ENCODE measurements around the gene UTP15. TPM values are rescaled to one million over a fixed set of nuclear protein-coding genes. Genes with fewer than 3 reads are reported as not detected.
A peak's percentile ranks its signal among the peaks of the same experiment; 100 is the strongest.

Gene UTP15
- polyA plus RNA-seq, 3 donors = 2.8 to 8.6 (median 2.8) TPM

DNA sequence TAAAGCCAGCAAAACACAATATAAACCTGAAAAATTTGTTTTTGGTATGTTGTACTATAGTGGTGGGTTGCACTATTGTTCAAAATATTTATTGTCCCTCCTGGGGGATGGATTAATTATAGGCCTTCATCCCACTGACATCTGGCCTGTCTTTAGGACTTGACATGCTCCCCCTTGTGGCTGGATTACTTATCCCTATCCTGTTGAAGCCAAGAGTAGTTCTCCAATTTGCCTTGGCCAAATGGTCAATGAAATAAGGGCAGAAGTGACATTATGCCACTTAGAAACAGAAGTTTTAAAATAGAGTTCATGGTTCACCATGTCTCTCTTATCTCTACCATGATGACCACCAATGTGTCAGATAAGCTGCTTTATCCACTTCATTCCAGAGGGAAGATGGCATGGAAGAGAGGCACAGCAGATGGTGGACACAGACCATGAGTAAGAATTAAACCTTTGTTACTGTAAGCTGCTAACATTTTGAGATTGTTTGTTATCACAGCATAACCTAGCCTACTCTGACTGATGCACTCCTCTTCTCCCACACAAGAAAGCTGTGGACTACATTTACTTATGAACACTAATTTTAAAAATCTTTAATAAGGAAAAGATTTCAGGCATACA lies 31.3 kb downstream of the UTP15 start:
- no peaks in the 10 kb centered on the region for H3K36me3 ChIP-seq (replicated peaks in 1 of 2; ENCODE audit: control insufficient read depth in 1 of 2, insufficient read depth in 2 of 2, low read length in 2 of 2)
- no peak overlapping the region for H3K9ac ChIP-seq (ENCODE audit: insufficient read depth, low read length, poor library complexity, severe bottlenecking)
- no peak overlapping the region for H3K27ac Mint-ChIP-seq
- H3K36me3 Mint-ChIP-seq = no peaks in the 10 kb centered on the region
- H3K9me3 Mint-ChIP-seq = peaks cover 0 to 11% (median 8%) of the 10 kb centered on the region in 7 donors
- no peak overlapping the region for H3K4me3 ChIP-seq (replicated peaks in 1 of 3; ENCODE audit: low read depth in 2 of 3, low read length in 3 of 3)
- H3K27ac ChIP-seq (ENCODE audit: low read depth in 1 of 2, low read length in 2 of 2) = no peak overlapping the region
- H3K4me1 ChIP-seq (ENCODE audit: control insufficient read depth in 1 of 2, insufficient read depth in 2 of 2, low read length in 2 of 2) = no peaks in the 10 kb centered on the region
- no peaks in the 10 kb centered on the region for H3K79me2 ChIP-seq (ENCODE audit: insufficient read depth, low read length)
- H3K4me3 Mint-ChIP-seq = no peak overlapping the region
- no peak overlapping the region for H3K4me2 ChIP-seq (replicated peaks; ENCODE audit: extremely low read depth, low read length, poor library complexity, severe bottlenecking)
- peaks cover 0 to 4% (median 3%) of the 10 kb centered on the region in 3 donors for H3K27me3 Mint-ChIP-seq (ENCODE audit: low read depth in 3 of 3)
- H3K27me3 ChIP-seq (ENCODE audit: control insufficient read depth in 2 of 2, insufficient read depth in 2 of 2, low read length in 2 of 2) = no peaks in the 10 kb centered on the region
- TF ChIP-seq, protein P1, sequence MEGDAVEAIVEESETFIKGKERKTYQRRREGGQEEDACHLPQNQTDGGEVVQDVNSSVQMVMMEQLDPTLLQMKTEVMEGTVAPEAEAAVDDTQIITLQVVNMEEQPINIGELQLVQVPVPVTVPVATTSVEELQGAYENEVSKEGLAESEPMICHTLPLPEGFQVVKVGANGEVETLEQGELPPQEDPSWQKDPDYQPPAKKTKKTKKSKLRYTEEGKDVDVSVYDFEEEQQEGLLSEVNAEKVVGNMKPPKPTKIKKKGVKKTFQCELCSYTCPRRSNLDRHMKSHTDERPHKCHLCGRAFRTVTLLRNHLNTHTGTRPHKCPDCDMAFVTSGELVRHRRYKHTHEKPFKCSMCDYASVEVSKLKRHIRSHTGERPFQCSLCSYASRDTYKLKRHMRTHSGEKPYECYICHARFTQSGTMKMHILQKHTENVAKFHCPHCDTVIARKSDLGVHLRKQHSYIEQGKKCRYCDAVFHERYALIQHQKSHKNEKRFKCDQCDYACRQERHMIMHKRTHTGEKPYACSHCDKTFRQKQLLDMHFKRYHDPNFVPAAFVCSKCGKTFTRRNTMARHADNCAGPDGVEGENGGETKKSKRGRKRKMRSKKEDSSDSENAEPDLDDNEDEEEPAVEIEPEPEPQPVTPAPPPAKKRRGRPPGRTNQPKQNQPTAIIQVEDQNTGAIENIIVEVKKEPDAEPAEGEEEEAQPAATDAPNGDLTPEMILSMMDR (IDR thresholded peaks at IDR 0.05) = peak; percentile 85
- H2AFZ ChIP-seq (ENCODE audit: insufficient read depth, low read depth, low read length, poor library complexity, severe bottlenecking) = no peak overlapping the region
- no peaks in the 10 kb centered on the region for H4K20me1 ChIP-seq (ENCODE audit: insufficient read depth, low read length)
- peaks cover 0 to 9% of the 10 kb centered on the region in 2 donors for H3K9me3 ChIP-seq (replicated peaks in 1 of 2; ENCODE audit: control insufficient read depth in 1 of 2, insufficient read depth in 1 of 2, low read length in 2 of 2)
- H3K4me1 Mint-ChIP-seq = no peaks in the 10 kb centered on the region
- intact Hi-C loops (cut with micrococcal nuclease) = no loop called here
- peak in 2 of 3 donors; percentile 32 to 33 for DNase-seq

DNA sequence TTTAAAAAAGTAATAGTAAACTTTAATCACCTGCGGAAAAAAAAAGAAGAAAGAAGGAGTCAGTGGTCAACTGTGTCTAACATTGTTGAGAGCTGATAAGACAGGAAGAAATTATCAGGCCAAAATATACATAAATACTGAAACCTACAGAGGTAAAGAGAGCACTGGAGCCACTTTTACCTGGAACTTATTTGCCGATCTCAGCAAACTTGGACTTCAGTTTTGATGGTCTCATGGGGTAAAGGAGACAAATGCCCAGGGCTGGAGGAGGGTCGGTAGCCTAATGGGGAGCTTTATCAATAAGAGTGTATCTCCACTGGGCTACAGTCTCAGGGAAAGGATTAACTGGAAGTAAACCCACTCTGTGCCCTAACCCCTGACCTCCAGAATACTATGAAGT lies 33.8 kb downstream of the UTP15 start:
- no peaks in the 10 kb centered on the region for H3K36me3 Mint-ChIP-seq
- no peak overlapping the region for H3K4me2 ChIP-seq (replicated peaks; ENCODE audit: extremely low read depth, low read length, poor library complexity, severe bottlenecking)
- H3K9me3 ChIP-seq (replicated peaks in 1 of 2; ENCODE audit: control insufficient read depth in 1 of 2, insufficient read depth in 1 of 2, low read length in 2 of 2) = peaks cover 0 to 12% of the 10 kb centered on the region in 2 donors
- TF ChIP-seq, protein P1 (IDR thresholded peaks at IDR 0.05) = no peak
- no peak overlapping the region for H3K4me3 ChIP-seq (replicated peaks in 1 of 3; ENCODE audit: low read depth in 2 of 3, low read length in 3 of 3)
- H3K4me1 ChIP-seq (ENCODE audit: control insufficient read depth in 1 of 2, insufficient read depth in 2 of 2, low read length in 2 of 2) = peaks cover 0 to 10% of the 10 kb centered on the region in 2 donors
- H3K4me1 Mint-ChIP-seq = peaks cover 13% of the 10 kb centered on the region
- peaks cover 0 to 13% (median 10%) of the 10 kb centered on the region in 7 donors for H3K9me3 Mint-ChIP-seq
- no peak overlapping the region for H3K9ac ChIP-seq (ENCODE audit: insufficient read depth, low read length, poor library complexity, severe bottlenecking)
- peaks cover 1 to 3% (median 2%) of the 10 kb centered on the region in 3 donors for H3K27me3 Mint-ChIP-seq (ENCODE audit: low read depth in 3 of 3)
- no peak overlapping the region for H2AFZ ChIP-seq (ENCODE audit: insufficient read depth, low read depth, low read length, poor library complexity, severe bottlenecking)
- H3K27ac Mint-ChIP-seq = no peak overlapping the region
- 100% methylated on average over 1 of the region's 3 CpGs for WGBS (ENCODE audit: insufficient coverage)
- H3K36me3 ChIP-seq (replicated peaks in 1 of 2; ENCODE audit: control insufficient read depth in 1 of 2, insufficient read depth in 2 of 2, low read length in 2 of 2) = no peaks in the 10 kb centered on the region
- H4K20me1 ChIP-seq (ENCODE audit: insufficient read depth, low read length) = no peaks in the 10 kb centered on the region
- no peak overlapping the region for H3K4me3 Mint-ChIP-seq
- no peak overlapping the region for H3K27ac ChIP-seq (ENCODE audit: low read depth in 1 of 2, low read length in 2 of 2)
- H3K79me2 ChIP-seq (ENCODE audit: insufficient read depth, low read length) = no peaks in the 10 kb centered on the region
- DNase-seq = no peak
- intact Hi-C loops (cut with micrococcal nuclease) = no loop called here
- H3K27me3 ChIP-seq (ENCODE audit: control insufficient read depth in 2 of 2, insufficient read depth in 2 of 2, low read length in 2 of 2) = no peaks in the 10 kb centered on the region

Data from CD14-positive monocyte (primary cell).